GM12878 (cell line): ENCODE results near the gene CSMD2. TPM values are rescaled to one million over a fixed set of nuclear protein-coding genes. Genes with fewer than 3 reads are reported as not detected.

Experiments
- ATAC-seq: fragments of 200-7000 bp; cut with Tn5 transposase; 3 replicates; pipeline ENCODE4 v1.9.1; 2020; ENCODE audit warnings: mild to moderate bottlenecking, moderate library complexity
- BruUV-seq: library from RNA; stranded (reverse); fragments of 400-500 nt; replicated peaks from 2 replicates; lab custom pipeline; 2021; lab: Mats Ljungman, UMichigan
- CTCF ChIA-PET: fragments of 300-600 bp; sonication (Branson Sonifier 250); formaldehyde crosslinking; extraction: SDS; loops from one replicate; lab custom pipeline; 2021; ENCODE audit warnings: inconsistent platforms; lab: Yijun Ruan, JAX
- POLR2A ChIA-PET: fragments of 350-600 bp; formaldehyde crosslinking; extraction: SDS; loops from one replicate; lab custom pipeline; 2021; ENCODE audit warnings: inconsistent platforms; lab: Charles Lee
- RAD21 ChIA-PET: fragments of 300-600 bp; sonication (Branson Sonifier 250); formaldehyde crosslinking; loops from one replicate; lab custom pipeline; 2023; ENCODE audit warnings: antibody characterized with exemption; ENCODE audit not compliant: unreplicated experiment; lab: Charles Lee
- SMC1A ChIA-PET: fragments of 300-600 bp; sonication (Branson Sonifier 250); formaldehyde crosslinking; loops from one replicate; lab custom pipeline; 2023; ENCODE audit not compliant: unreplicated experiment, uncharacterized antibody; lab: Charles Lee
- DNase-seq: peaks from one replicate; pipeline ENCODE4 v3.0.0-alpha.2; 2011; ENCODE audit warnings: low read depth, low spot score
- FAIRE-seq: peaks from 3 replicates; lab custom pipeline; 2011; peaks lifted over from hg19 to GRCh38; lab: Jason Lieb, UNC
- H2AFZ ChIP-seq: 2 replicates; pipeline ENCODE4 v1.6.0; 2011; ENCODE audit warnings: low read depth, low read length, control low read depth; ENCODE audit not compliant: control insufficient read depth
- H3K27ac ChIP-seq: 2 replicates; pipeline ENCODE4 v1.5.1; 2011; ENCODE audit warnings: control low read depth; ENCODE audit not compliant: control insufficient read depth, insufficient read depth
- H3K27me3 ChIP-seq, 2 experiments: replicated peaks in 1 of 2; 2 replicates each; pipeline versions ENCODE4 v1.6.0 to v1.6.1; 2011; ENCODE audit warnings: low read length in 1 of 2; ENCODE audit not compliant: control insufficient read depth in 2 of 2, insufficient read depth in 2 of 2
- H3K36me3 ChIP-seq, 2 experiments: 2 replicates each; pipeline ENCODE4 v1.5.1; 2011; ENCODE audit warnings: low read length in 1 of 2; ENCODE audit not compliant: control insufficient read depth in 2 of 2, insufficient read depth in 2 of 2
- H3K4me1 ChIP-seq: 2 replicates; pipeline ENCODE4 v1.6.1; 2011; ENCODE audit warnings: mild to moderate bottlenecking, low read length, moderate library complexity, mixed read lengths; ENCODE audit not compliant: control insufficient read depth, insufficient read depth
- H3K4me2 ChIP-seq: 2 replicates; pipeline ENCODE4 v1.6.0; 2011; ENCODE audit warnings: control low read depth; ENCODE audit not compliant: control insufficient read depth, insufficient read depth
- H3K4me3 ChIP-seq: fragments of 200-600 bp; sonication (generic); 2 replicates; pipeline ENCODE4 v1.5.1; 2016
- H3K79me2 ChIP-seq: 2 replicates; pipeline ENCODE4 v1.6.0; 2011; ENCODE audit warnings: low read length; ENCODE audit not compliant: control insufficient read depth, insufficient read depth
- H3K9ac ChIP-seq: 2 replicates; pipeline ENCODE4 v1.8.0; 2011; ENCODE audit warnings: low read length, control low read depth, mixed read lengths; ENCODE audit not compliant: control insufficient read depth, insufficient read depth
- H3K9me3 ChIP-seq: replicated peaks from 3 replicates; pipeline ENCODE4 v1.5.1; 2011; ENCODE audit warnings: mild to moderate bottlenecking, low read length; ENCODE audit not compliant: control insufficient read depth, insufficient read depth
- H4K20me1 ChIP-seq: 2 replicates; pipeline ENCODE4 v1.6.0; 2011; ENCODE audit not compliant: control insufficient read depth, insufficient read depth
- ASH2L ChIP-seq: fragments of 300-600, 200-600 bp; sonication (generic); IDR thresholded peaks from 2 replicates; pipeline ENCODE4 v1.6.1; 2017; ENCODE audit warnings: low read depth, mild to moderate bottlenecking, borderline replicate concordance
- ATF3 ChIP-seq: IDR thresholded peaks from 2 replicates; pipeline ENCODE4 v1.6.1; 2011; ENCODE audit warnings: low read depth, mild to moderate bottlenecking, low read length, moderate library complexity, borderline replicate concordance; ENCODE audit errors: extremely low read depth
- BHLHE40 ChIP-seq, 2 experiments: fragments of 450-650 bp in 1 of 2; IDR thresholded peaks; 2 replicates each; pipeline ENCODE4 v1.6.1; 2011 to 2017; ENCODE audit warnings: low read depth in 2 of 2, borderline replicate concordance in 1 of 2, improper control_type of control experiment in 1 of 2, low read length in 1 of 2, mild to moderate bottlenecking in 1 of 2
- CHD2 ChIP-seq: IDR thresholded peaks from 2 replicates; pipeline ENCODE4 v1.6.1; 2011; ENCODE audit warnings: low read depth, low read length, improper control_type of control experiment, borderline replicate concordance
- EED ChIP-seq: sonication (generic); IDR thresholded peaks from 2 replicates; pipeline ENCODE4 v1.6.1; 2016; ENCODE audit warnings: antibody characterized with exemption, low read depth
- MEF2B ChIP-seq: fragments of 450-650 bp; IDR thresholded peaks from 2 replicates; pipeline ENCODE4 v1.6.1; 2018; ENCODE audit warnings: mild to moderate bottlenecking, moderate library complexity; ENCODE audit not compliant: partially characterized antibody, poor library complexity, severe bottlenecking
- RAD21 ChIP-seq: IDR thresholded peaks from 2 replicates; pipeline ENCODE4 v1.6.1; 2011; ENCODE audit warnings: mild to moderate bottlenecking, low read depth, low read length, moderate library complexity; ENCODE audit not compliant: insufficient read depth
- RCOR1 ChIP-seq: conservative IDR thresholded peaks from 2 replicates; pipeline ENCODE4 v1.6.1; 2012; ENCODE audit warnings: low read depth, low read length, improper control_type of control experiment
- SMARCA5 ChIP-seq: fragments of 450-650 bp; IDR thresholded peaks from 2 replicates; pipeline ENCODE4 v1.6.1; 2017; ENCODE audit warnings: mild to moderate bottlenecking
- SMC3 ChIP-seq: IDR thresholded peaks from 2 replicates; pipeline ENCODE4 v1.6.1; 2011; ENCODE audit warnings: low read length, improper control_type of control experiment, borderline replicate concordance
- SP1 ChIP-seq: IDR thresholded peaks from one replicate; pipeline ENCODE4 v1.6.1; 2011; ENCODE audit warnings: low read depth, low read length
- TCF12 ChIP-seq: IDR thresholded peaks from 2 replicates; pipeline ENCODE4 v1.6.1; 2011; ENCODE audit warnings: low read depth, mild to moderate bottlenecking, low read length
- YY1 ChIP-seq: IDR thresholded peaks from 2 replicates; pipeline ENCODE4 v1.6.1; 2011; ENCODE audit warnings: low read depth, mild to moderate bottlenecking, low read length
- WGBS: methylation state at CpG from one replicate; pipeline ENCODE4 v1.1.6; 2016; ENCODE audit warnings: low lambda C conversion rate; ENCODE audit not compliant: insufficient replicate concordance, insufficient coverage; ENCODE audit errors: missing lambda C conversion rate; 5-methylcytosine and 5-hydroxymethylcytosine counted together
- in situ Hi-C: fragments of 300-500 bp; cut with MboI; formaldehyde crosslinking; loops from 9 replicates; pipeline ENCODE4 v1.14.3; 2018; ENCODE audit warnings: mixed read lengths
- intact Hi-C: fragments of 100-400 bp; cut with micrococcal nuclease; formaldehyde crosslinking; loops from one replicate; pipeline ENCODE4 v1.14.2; 2022; ENCODE audit not compliant: unreplicated experiment
- polyA plus RNA-seq, 11 experiments: library from polyadenylated mRNA; depleted of rRNA in 4 of 11; unstranded in 6 of 11; stranded (reverse) in 5 of 11; fragments of >200 nt; fragmentation: Nextera tagmentation in 4 of 11; fragmentation: Illumina TruSeq in 1 of 11; extraction: Ambion mirVana in 4 of 11; extraction: Trizol in 1 of 11; gene quantifications; 1 replicate in 1 of 11; 2 replicates in 10 of 11; pipeline versions ENCODE4 v1.2.1 to v1.2.3, GENCODE V29; 2011 to 2016; ENCODE audit warnings: inconsistent platforms in 2 of 11, missing spikeins in 2 of 11, low read depth in 1 of 11
- total RNA-seq, 4 experiments: library from RNA; depleted of rRNA in 3 of 4; stranded (reverse); fragments of >200 nt in 3 of 4; fragmentation: Illumina TruSeq in 1 of 4; extraction: Trizol in 1 of 4; gene quantifications; 2 replicates each; pipeline versions ENCODE4 v1.2.1 to v1.2.3, GENCODE V29; 2013 to 2021
- TF ChIP-seq, protein P1 (sequence below): fragments of 450-650 bp; IDR thresholded peaks from 2 replicates; pipeline ENCODE4 v1.6.1; 2017; ENCODE audit warnings: mild to moderate bottlenecking, moderate library complexity
- TF ChIP-seq, protein P2 (sequence below), 3 experiments: IDR thresholded peaks in 2 of 3; conservative IDR thresholded peaks in 1 of 3; 2 replicates each; pipeline ENCODE4 v1.5.1; 2011; ENCODE audit warnings: low read depth in 3 of 3, low read length in 3 of 3, mild to moderate bottlenecking in 3 of 3, control low read depth in 2 of 3, moderate library complexity in 2 of 3, inconsistent platforms in 1 of 3, mixed read lengths in 1 of 3; ENCODE audit not compliant: control insufficient read depth in 2 of 3, insufficient read depth in 1 of 3; ENCODE audit errors: extremely low read depth in 1 of 3

Gene CSMD2
- total and polyA plus RNA-seq, 10 of the 15 experiments (the other 5 are each of a cell fraction or from before 2014, with no cell fraction given) = under 0.01 TPM; not detected in 9

- no peaks in the 10 kb centered on the region for H3K79me2 ChIP-seq
- ChIA-PET CTCF (interaction anchor here (0.7 to 4.9 kb wide), 33 partner anchors 10 to 1110 kb away, joined by 3 to 37 read pairs (median 3); no protein-coding TSS in a partner anchor), POLR2A (no interaction called here), SMC1A (interaction anchor here (0.6 to 1.5 kb wide), 5 partner anchors 9 to 1115 kb away, joined by 3 to 12 read pairs (median 3); no protein-coding TSS in a partner anchor), RAD21 (interaction anchor here (0.7 to 2.0 kb wide), 7 partner anchors 338 to 1110 kb away, joined by 3 to 18 read pairs (median 4); no protein-coding TSS in a partner anchor)
- H3K27ac ChIP-seq = no peak overlapping the region
- H3K4me1 ChIP-seq = no peaks in the 10 kb centered on the region
- in situ Hi-C loops = loop anchor here (10.0 kb wide), 3 partner anchors 532 to 1112 kb away; partner anchors contain the start of gene CSMD2
- H4K20me1 ChIP-seq = peaks cover 2% of the 10 kb centered on the region; the same call in 1 of the 2 replicates
- H3K9me3 ChIP-seq = no peaks in the 10 kb centered on the region
- 33% methylated on average over 29 of the region's 29 CpGs for WGBS
- BruUV-seq = no TSS peak
- peaks cover 0 to 4% of the 10 kb centered on the region in 2 experiments; a peak in 2 of 4 replicates for H3K27me3 ChIP-seq
- no peak overlapping the region for H2AFZ ChIP-seq
- ATAC-seq = peak; percentile 97
- no peak overlapping the region for H3K4me3 ChIP-seq
- H3K9ac ChIP-seq = no peak overlapping the region
- no peak overlapping the region for H3K4me2 ChIP-seq
- H3K36me3 ChIP-seq = no peaks in the 10 kb centered on the region
- intact Hi-C loops = loop anchor here (1.0 to 10.0 kb wide), 4 partner anchors 382 to 1109 kb away; no protein-coding TSS in a partner anchor
- peak; percentile 24 for DNase-seq
- peak; percentile 81 for FAIRE-seq
- TF ChIP-seq RCOR1 (no peak), RAD21 (peak; percentile 64), MEF2B (no peak), SP1 (no peak), YY1 (peak; percentile 56; the same call in 1 of the 2 replicates), ASH2L (no peak), SMARCA5 (0 out of 2 replicates have a peak, but pooled peaks have one; percentile 56), SMC3 (peak; percentile 80), ATF3 (peak; percentile 41; the same call in 1 of the 2 replicates), BHLHE40 (IDR thresholded peaks at IDR 0.05; ENCODE audit: borderline replicate concordance in 1 of 2, low read depth in 2 of 2, low read length in 1 of 2) (0 out of 4 replicates have a peak, but pooled peaks have one; percentile 8 to 10), CHD2 (no peak), EED (no peak), TCF12 (0 out of 2 replicates have a peak, but pooled peaks have one; percentile 40)
- TF ChIP-seq, protein P1, sequence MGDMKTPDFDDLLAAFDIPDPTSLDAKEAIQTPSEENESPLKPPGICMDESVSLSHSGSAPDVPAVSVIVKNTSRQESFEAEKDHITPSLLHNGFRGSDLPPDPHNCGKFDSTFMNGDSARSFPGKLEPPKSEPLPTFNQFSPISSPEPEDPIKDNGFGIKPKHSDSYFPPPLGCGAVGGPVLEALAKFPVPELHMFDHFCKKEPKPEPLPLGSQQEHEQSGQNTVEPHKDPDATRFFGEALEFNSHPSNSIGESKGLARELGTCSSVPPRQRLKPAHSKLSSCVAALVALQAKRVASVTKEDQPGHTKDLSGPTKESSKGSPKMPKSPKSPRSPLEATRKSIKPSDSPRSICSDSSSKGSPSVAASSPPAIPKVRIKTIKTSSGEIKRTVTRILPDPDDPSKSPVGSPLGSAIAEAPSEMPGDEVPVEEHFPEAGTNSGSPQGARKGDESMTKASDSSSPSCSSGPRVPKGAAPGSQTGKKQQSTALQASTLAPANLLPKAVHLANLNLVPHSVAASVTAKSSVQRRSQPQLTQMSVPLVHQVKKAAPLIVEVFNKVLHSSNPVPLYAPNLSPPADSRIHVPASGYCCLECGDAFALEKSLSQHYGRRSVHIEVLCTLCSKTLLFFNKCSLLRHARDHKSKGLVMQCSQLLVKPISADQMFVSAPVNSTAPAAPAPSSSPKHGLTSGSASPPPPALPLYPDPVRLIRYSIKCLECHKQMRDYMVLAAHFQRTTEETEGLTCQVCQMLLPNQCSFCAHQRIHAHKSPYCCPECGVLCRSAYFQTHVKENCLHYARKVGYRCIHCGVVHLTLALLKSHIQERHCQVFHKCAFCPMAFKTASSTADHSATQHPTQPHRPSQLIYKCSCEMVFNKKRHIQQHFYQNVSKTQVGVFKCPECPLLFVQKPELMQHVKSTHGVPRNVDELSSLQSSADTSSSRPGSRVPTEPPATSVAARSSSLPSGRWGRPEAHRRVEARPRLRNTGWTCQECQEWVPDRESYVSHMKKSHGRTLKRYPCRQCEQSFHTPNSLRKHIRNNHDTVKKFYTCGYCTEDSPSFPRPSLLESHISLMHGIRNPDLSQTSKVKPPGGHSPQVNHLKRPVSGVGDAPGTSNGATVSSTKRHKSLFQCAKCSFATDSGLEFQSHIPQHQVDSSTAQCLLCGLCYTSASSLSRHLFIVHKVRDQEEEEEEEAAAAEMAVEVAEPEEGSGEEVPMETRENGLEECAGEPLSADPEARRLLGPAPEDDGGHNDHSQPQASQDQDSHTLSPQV = 0 out of 2 replicates have a peak, but pooled peaks have one; percentile 33
- TF ChIP-seq, protein P2, sequence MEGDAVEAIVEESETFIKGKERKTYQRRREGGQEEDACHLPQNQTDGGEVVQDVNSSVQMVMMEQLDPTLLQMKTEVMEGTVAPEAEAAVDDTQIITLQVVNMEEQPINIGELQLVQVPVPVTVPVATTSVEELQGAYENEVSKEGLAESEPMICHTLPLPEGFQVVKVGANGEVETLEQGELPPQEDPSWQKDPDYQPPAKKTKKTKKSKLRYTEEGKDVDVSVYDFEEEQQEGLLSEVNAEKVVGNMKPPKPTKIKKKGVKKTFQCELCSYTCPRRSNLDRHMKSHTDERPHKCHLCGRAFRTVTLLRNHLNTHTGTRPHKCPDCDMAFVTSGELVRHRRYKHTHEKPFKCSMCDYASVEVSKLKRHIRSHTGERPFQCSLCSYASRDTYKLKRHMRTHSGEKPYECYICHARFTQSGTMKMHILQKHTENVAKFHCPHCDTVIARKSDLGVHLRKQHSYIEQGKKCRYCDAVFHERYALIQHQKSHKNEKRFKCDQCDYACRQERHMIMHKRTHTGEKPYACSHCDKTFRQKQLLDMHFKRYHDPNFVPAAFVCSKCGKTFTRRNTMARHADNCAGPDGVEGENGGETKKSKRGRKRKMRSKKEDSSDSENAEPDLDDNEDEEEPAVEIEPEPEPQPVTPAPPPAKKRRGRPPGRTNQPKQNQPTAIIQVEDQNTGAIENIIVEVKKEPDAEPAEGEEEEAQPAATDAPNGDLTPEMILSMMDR (IDR thresholded peaks at IDR 0.05 in 2 of 3, conservative IDR thresholded peaks at IDR 0.05 in 1 of 3; ENCODE audit: control insufficient read depth in 2 of 3, extremely low read depth in 1 of 3, insufficient read depth in 1 of 3, low read depth in 3 of 3, low read length in 3 of 3) = peak; percentile 99; a peak in 5 of 6 replicates
These were observed 531.8 kb downstream of the CSMD2 start for GRCh38 chr1:33633019-33633801.
